ENCODE results near the gene DHCR7. TPM values are rescaled to one million over a fixed set of nuclear protein-coding genes. Genes with fewer than 3 reads are reported as not detected.

Gene DHCR7
- total RNA-seq, 1 experiment from 2014 or later = 211 TPM

DNA sequence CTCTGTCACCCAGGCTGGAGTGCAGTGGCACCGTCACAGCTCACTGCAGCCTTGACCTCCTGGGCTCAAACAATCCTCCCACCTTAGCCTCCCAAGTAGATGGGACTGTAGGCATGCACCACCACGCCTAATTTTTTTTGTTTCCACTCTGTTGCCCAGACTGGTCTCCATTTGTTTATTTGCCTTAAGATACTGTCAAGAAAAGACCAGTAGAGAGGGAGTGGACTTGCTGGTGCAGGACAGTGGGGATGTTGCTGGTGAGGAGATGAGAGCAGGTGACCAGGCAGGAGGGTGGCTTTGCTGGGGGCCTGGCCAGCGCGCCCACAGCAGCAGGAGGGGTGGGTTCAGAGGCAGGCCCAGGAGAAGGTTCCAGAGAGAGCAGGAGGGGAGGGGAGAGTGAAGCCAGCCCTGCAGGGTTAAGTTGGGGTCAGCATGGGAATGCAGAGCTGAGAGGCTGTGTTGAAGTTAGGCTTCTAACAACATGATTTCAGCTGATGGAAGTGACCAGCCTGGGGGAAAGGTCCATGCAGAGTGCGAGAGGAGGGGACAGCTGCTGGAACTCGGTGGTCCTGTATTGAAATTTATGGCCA is 40.6 kb upstream of the DHCR7 start:
- Mint-ChIP-seq H3K36me3 (ENCODE audit: insufficient read depth, unreplicated experiment) (peaks cover 36% of the 10 kb centered on the region), H3K27ac (ENCODE audit: unreplicated experiment) (no peak overlapping the region), H3K4me1 (ENCODE audit: low read depth, unreplicated experiment) (peaks cover 12% of the 10 kb centered on the region), H3K27me3 (ENCODE audit: unreplicated experiment) (no peaks in the 10 kb centered on the region), H3K4me3 (ENCODE audit: low read depth, unreplicated experiment) (no peak overlapping the region), H3K9me3 (ENCODE audit: low read depth, unreplicated experiment) (no peaks in the 10 kb centered on the region)
- TF ChIP-seq, protein P1, sequence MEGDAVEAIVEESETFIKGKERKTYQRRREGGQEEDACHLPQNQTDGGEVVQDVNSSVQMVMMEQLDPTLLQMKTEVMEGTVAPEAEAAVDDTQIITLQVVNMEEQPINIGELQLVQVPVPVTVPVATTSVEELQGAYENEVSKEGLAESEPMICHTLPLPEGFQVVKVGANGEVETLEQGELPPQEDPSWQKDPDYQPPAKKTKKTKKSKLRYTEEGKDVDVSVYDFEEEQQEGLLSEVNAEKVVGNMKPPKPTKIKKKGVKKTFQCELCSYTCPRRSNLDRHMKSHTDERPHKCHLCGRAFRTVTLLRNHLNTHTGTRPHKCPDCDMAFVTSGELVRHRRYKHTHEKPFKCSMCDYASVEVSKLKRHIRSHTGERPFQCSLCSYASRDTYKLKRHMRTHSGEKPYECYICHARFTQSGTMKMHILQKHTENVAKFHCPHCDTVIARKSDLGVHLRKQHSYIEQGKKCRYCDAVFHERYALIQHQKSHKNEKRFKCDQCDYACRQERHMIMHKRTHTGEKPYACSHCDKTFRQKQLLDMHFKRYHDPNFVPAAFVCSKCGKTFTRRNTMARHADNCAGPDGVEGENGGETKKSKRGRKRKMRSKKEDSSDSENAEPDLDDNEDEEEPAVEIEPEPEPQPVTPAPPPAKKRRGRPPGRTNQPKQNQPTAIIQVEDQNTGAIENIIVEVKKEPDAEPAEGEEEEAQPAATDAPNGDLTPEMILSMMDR (IDR thresholded peaks at IDR 0.05; ENCODE audit: unreplicated experiment) = no peak
- CTCF ChIA-PET = no interaction called here
- no TSS peak for BruUV-seq (replicated peaks)
- DNase-seq = no peak
- intact Hi-C loops (cut with micrococcal nuclease; ENCODE audit: unreplicated experiment) = no loop called here

DNA sequence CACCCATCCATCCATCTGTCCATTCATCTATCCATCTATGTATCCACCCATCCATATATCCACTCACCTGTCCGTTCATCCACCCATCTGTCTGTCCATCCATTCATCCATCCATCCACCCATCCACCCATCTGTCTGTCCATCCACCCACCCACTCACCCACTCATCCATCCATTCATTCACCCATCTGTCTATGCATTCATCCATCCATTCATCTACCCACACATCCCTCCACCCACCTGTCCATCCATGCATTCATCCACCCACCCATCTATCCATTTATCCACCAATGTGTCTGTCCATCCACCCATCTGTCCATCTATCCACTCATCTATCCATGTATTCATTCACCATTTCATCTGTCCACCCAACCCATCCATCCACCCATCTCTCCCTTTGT is 38.1 kb upstream of the DHCR7 start:
- CTCF ChIA-PET = no interaction called here
- intact Hi-C loops (cut with micrococcal nuclease; ENCODE audit: unreplicated experiment) = no loop called here
- Mint-ChIP-seq H3K36me3 (ENCODE audit: insufficient read depth, unreplicated experiment) (peaks cover 42% of the 10 kb centered on the region), H3K9me3 (ENCODE audit: low read depth, unreplicated experiment) (no peaks in the 10 kb centered on the region), H3K4me1 (ENCODE audit: low read depth, unreplicated experiment) (peaks cover 13% of the 10 kb centered on the region), H3K27ac (ENCODE audit: unreplicated experiment) (no peak overlapping the region), H3K4me3 (ENCODE audit: low read depth, unreplicated experiment) (no peak overlapping the region), H3K27me3 (ENCODE audit: unreplicated experiment) (no peaks in the 10 kb centered on the region)
- no TSS peak for BruUV-seq (replicated peaks)
- TF ChIP-seq, protein P1 (IDR thresholded peaks at IDR 0.05; ENCODE audit: unreplicated experiment) = no peak
- DNase-seq = no peak

DNA sequence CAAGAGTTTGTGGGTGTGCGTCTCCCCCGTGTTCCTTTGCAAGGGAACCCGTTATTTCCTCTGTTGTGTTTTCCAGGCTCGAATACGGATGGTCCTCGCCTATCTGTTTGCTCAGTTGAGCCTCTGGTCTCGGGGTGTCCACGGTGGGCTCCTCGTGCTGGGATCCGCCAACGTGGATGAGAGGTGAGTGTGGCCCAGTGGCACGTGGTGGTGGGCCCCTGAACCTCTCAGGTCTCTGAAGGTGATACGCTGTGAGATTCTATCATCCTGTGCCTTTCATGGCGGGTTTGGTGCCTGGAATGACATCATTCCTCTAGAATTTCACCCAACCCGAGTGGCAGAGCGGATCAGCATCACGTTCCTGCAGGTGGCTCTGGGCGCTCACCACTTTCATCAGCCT is 37.3 kb upstream of the DHCR7 start:
- H3K9me3 Mint-ChIP-seq (ENCODE audit: low read depth, unreplicated experiment) = no peaks in the 10 kb centered on the region
- no TSS peak for BruUV-seq (replicated peaks)
- H3K27me3 Mint-ChIP-seq (ENCODE audit: unreplicated experiment) = no peaks in the 10 kb centered on the region
- H3K36me3 Mint-ChIP-seq (ENCODE audit: insufficient read depth, unreplicated experiment) = peaks cover 45% of the 10 kb centered on the region
- intact Hi-C loops (cut with micrococcal nuclease; ENCODE audit: unreplicated experiment) = no loop called here
- CTCF ChIA-PET = interaction anchor here (1.3 kb wide), 1 partner anchor 13 kb away, joined by 3 read pairs; no protein-coding TSS in a partner anchor
- no peak for DNase-seq
- peaks cover 19% of the 10 kb centered on the region for H3K4me1 Mint-ChIP-seq (ENCODE audit: low read depth, unreplicated experiment)
- TF ChIP-seq, protein P1 (IDR thresholded peaks at IDR 0.05; ENCODE audit: unreplicated experiment) = no peak
- no peak overlapping the region for H3K4me3 Mint-ChIP-seq (ENCODE audit: low read depth, unreplicated experiment)
- no peak overlapping the region for H3K27ac Mint-ChIP-seq (ENCODE audit: unreplicated experiment)

DNA sequence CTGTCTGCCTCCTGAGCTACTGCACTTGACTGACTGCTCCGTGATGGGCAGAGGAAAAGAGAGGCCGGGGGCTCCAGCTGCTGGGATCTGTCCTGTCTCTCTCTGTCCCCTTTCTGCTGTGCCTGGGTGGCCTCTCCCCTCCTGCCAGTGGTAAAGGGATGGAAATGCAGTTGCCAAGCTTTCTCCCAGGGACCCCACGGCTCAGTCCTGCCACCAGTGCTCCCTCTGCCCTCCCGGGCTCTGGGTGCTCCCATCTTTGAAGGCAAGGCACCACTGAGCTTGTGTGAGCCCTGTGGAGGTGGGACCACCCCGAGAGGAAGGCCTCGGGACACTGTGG is 36.8 kb upstream of the DHCR7 start:
- TF ChIP-seq, protein P1 (IDR thresholded peaks at IDR 0.05; ENCODE audit: unreplicated experiment) = no peak
- CTCF ChIA-PET = interaction anchor here (1.3 kb wide), 1 partner anchor 13 kb away, joined by 3 read pairs; no protein-coding TSS in a partner anchor
- Mint-ChIP-seq H3K9me3 (ENCODE audit: low read depth, unreplicated experiment) (no peaks in the 10 kb centered on the region), H3K36me3 (ENCODE audit: insufficient read depth, unreplicated experiment) (peaks cover 40% of the 10 kb centered on the region), H3K27me3 (ENCODE audit: unreplicated experiment) (no peaks in the 10 kb centered on the region), H3K4me1 (ENCODE audit: low read depth, unreplicated experiment) (peaks cover 19% of the 10 kb centered on the region), H3K27ac (ENCODE audit: unreplicated experiment) (no peak overlapping the region), H3K4me3 (ENCODE audit: low read depth, unreplicated experiment) (no peak overlapping the region)
- intact Hi-C loops (cut with micrococcal nuclease; ENCODE audit: unreplicated experiment) = no loop called here
- no TSS peak for BruUV-seq (replicated peaks)
- DNase-seq = no peak
